Measurements from ENCODE around the gene TINCR. TPM values are rescaled to one million over a fixed set of nuclear protein-coding genes. Genes with fewer than 3 reads are reported as not detected.
"Not testable (repeated sequence)": the region's sequence is repeated elsewhere in the genome, so short reads cannot be mapped to it uniquely, and the experiment has no call there.

Gene TINCR
- total RNA-seq, 1 donor: 0.27 TPM

GRCh38 chr19:5562280-5562679 lies 5.5 kb downstream of the TINCR start:
- no peak for DNase-seq (ENCODE audit: low read depth in 2 of 3, low spot score in 2 of 3)

- no peak for DNase-seq (ENCODE audit: low read depth in 2 of 3, low spot score in 2 of 3)
Observed at GRCh38 chr19:5561559-5561958, 6.2 kb downstream of the TINCR start.

GRCh38 chr19:5560156-5560555 lies 7.6 kb downstream of the TINCR start:
- no peak for DNase-seq (ENCODE audit: low read depth in 2 of 3, low spot score in 2 of 3)

GRCh38 chr19:5559804-5560133 lies 8.0 kb downstream of the TINCR start:
- no peak for DNase-seq (ENCODE audit: low read depth in 2 of 3, low spot score in 2 of 3)

GRCh38 chr19:5558101-5558621 lies 9.6 kb downstream of the TINCR start:
- DNase-seq (ENCODE audit: low read depth in 2 of 3, low spot score in 2 of 3): no peak

GRCh38 chr19:5557691-5558090 lies 10.1 kb downstream of the TINCR start:
- no peak for DNase-seq (ENCODE audit: low read depth in 2 of 3, low spot score in 2 of 3)

GRCh38 chr19:5554828-5555227 lies 12.9 kb downstream of the TINCR start:
- DNase-seq (ENCODE audit: low read depth in 2 of 3, low spot score in 2 of 3): no peak

- DNase-seq (ENCODE audit: low read depth in 2 of 3, low spot score in 2 of 3): no peak
Observed at GRCh38 chr19:5553892-5554291, 13.9 kb downstream of the TINCR start.

GRCh38 chr19:5547881-5548280 lies 19.9 kb downstream of the TINCR start:
- DNase-seq (ENCODE audit: low read depth in 2 of 3, low spot score in 2 of 3): peak in 2 of 3 donors; percentile 68 to 69

- DNase-seq (ENCODE audit: low read depth in 2 of 3, low spot score in 2 of 3): no peak
Observed at GRCh38 chr19:5545984-5546383, 21.8 kb downstream of the TINCR start.

- no peak for DNase-seq (ENCODE audit: low read depth in 2 of 3, low spot score in 2 of 3)
Observed at GRCh38 chr19:5545051-5545450, 22.7 kb downstream of the TINCR start.

- DNase-seq (ENCODE audit: low read depth in 2 of 3, low spot score in 2 of 3): no peak
Observed at GRCh38 chr19:5542665-5543064, 25.1 kb downstream of the TINCR start.

- DNase-seq (ENCODE audit: low read depth in 2 of 3, low spot score in 2 of 3): no peak
Observed at GRCh38 chr19:5541456-5541855, 26.3 kb downstream of the TINCR start.

GRCh38 chr19:5540208-5540607 lies 27.5 kb downstream of the TINCR start:
- no peak for DNase-seq (ENCODE audit: low read depth in 2 of 3, low spot score in 2 of 3)

GRCh38 chr19:5537870-5538269 lies 29.9 kb downstream of the TINCR start:
- DNase-seq (ENCODE audit: low read depth in 2 of 3, low spot score in 2 of 3): no peak

GRCh38 chr19:5536982-5537579 lies 30.7 kb downstream of the TINCR start:
- not testable (repeated sequence) for DNase-seq (ENCODE audit: low read depth in 2 of 3, low spot score in 2 of 3)

GRCh38 chr19:5536337-5536894 lies 31.3 kb downstream of the TINCR start:
- DNase-seq (ENCODE audit: low read depth in 2 of 3, low spot score in 2 of 3): no peak

- peak in 1 of 3 donors; percentile 14 for DNase-seq (ENCODE audit: low read depth in 2 of 3, low spot score in 2 of 3)
Observed at GRCh38 chr19:5534787-5535586, 32.8 kb downstream of the TINCR start.

- no peak for DNase-seq (ENCODE audit: low read depth in 2 of 3, low spot score in 2 of 3)
Observed at GRCh38 chr19:5533257-5533656, 34.5 kb downstream of the TINCR start.

- DNase-seq (ENCODE audit: low read depth in 2 of 3, low spot score in 2 of 3): no peak
Observed at GRCh38 chr19:5530701-5531100, 37.1 kb downstream of the TINCR start.

GRCh38 chr19:5526691-5527090 lies 41.1 kb downstream of the TINCR start:
- DNase-seq (ENCODE audit: low read depth in 2 of 3, low spot score in 2 of 3): no peak

- no peak for DNase-seq (ENCODE audit: low read depth in 2 of 3, low spot score in 2 of 3)
Observed at GRCh38 chr19:5524081-5524480, 43.7 kb downstream of the TINCR start.
